Mesodermal cell (in vitro differentiated cells): ENCODE measurements around the gene OR1E2. TPM values are rescaled to one million over a fixed set of nuclear protein-coding genes. Genes with fewer than 3 reads are reported as not detected.
"Not testable (repeated sequence)": the region's sequence is repeated elsewhere in the genome, so short reads cannot be mapped to it uniquely, and the experiment has no call there.

Source experiments
- H3K27ac ChIP-seq: 2 replicates; pipeline ENCODE4 v1.7.0; 2013; ENCODE audit warnings: mild to moderate bottlenecking, low read depth, low read length, moderate library complexity; ENCODE audit not compliant: severe bottlenecking
- H3K36me3 ChIP-seq: 2 replicates; pipeline ENCODE4 v1.7.1; 2013; ENCODE audit warnings: mild to moderate bottlenecking, low read length, moderate library complexity; ENCODE audit not compliant: control insufficient read depth, insufficient read depth
- H3K4me1 ChIP-seq: one replicate; pipeline ENCODE4 v1.7.1; 2013; ENCODE audit warnings: mild to moderate bottlenecking, low read length; ENCODE audit not compliant: insufficient read depth, control insufficient read depth, poor library complexity, severe bottlenecking
- H3K4me3 ChIP-seq: 2 replicates; pipeline ENCODE4 v1.7.0; 2013; ENCODE audit warnings: low read length, control low read depth, mild to moderate bottlenecking; ENCODE audit not compliant: insufficient read depth, poor library complexity, severe bottlenecking; ENCODE audit errors: extremely low read depth
- H3K9me3 ChIP-seq: 2 replicates; pipeline ENCODE4 v1.7.1; 2013; ENCODE audit warnings: mild to moderate bottlenecking, low read length, moderate library complexity; ENCODE audit not compliant: control insufficient read depth
- WGBS, 2 experiments: methylation state at CpG; one replicate each; pipeline ENCODE4 v1.1.5; 2013; ENCODE audit warnings: missing lambda C conversion rate in 2 of 2; ENCODE audit not compliant: insufficient coverage in 2 of 2; 5-methylcytosine and 5-hydroxymethylcytosine counted together
- polyA plus RNA-seq, 2 experiments: library from polyadenylated mRNA; stranded (reverse); fragments of 50-300 nt; gene quantifications; one replicate each; pipeline ENCODE4 v1.2.3, GENCODE V29; 2013

OR1E2 gene, protein sequence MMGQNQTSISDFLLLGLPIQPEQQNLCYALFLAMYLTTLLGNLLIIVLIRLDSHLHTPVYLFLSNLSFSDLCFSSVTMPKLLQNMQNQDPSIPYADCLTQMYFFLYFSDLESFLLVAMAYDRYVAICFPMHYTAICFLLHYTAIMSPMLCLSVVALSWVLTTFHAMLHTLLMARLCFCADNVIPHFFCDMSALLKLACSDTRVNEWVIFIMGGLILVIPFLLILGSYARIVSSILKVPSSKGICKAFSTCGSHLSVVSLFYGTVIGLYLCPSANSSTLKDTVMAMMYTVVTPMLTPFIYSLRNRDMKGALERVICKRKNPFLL
- polyA plus RNA-seq (2013, experiment 1 of 2): not detected
- not detected for polyA plus RNA-seq (2013, experiment 2 of 2)

DNA sequence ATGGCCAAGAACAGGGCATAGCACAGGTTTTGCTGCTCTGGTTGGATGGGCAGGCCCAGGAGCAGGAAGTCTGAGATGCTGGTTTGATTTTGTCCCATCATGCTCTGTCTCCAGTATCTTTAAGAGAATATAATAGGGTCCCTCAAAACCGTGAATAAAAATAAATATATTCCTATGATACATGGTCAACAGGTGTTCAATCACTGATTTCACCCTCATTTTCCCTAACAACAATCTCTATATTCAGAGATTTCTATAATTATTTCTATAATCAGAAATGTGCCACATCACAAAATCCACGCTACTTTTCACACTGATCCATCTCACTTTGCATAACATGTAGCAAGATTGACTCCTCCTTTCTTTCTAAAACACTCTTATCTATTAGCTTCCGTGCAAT is at the start of gene OR1E2:
Gene OR1E2 (minus strand): TSS at position 101 of the 400 bp plus-strand sequence. CDS start 0 bp downstream, at position 101.
- WGBS, 2 experiments: 77 to 94% methylated on average over 2 of the region's 3 CpGs

DNA sequence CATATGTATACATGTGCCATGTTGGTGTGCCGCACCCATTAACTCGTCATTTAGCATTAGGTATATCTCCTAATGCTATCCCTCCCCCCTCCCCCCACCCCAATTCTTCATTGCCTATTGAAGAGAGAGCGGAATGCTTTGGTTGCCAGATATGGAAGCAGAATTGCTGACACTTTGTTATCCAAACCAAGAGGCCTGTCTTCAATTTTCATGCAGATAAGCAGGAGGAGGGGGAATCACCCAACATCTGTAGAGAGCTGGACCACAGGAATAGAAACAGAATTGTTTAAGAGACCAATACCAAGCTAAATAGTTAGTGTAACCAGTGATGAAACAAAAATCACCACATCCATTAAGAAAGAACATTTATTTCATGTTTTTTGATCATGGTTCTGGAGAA is 49.2 kb upstream of the OR1E2 start:
- Histone ChIP-seq H3K36me3 (no peaks in the 10 kb centered on the region), H3K4me1 (no peaks in the 10 kb centered on the region), H3K9me3 (no peaks in the 10 kb centered on the region), H3K27ac (no peak overlapping the region), H3K4me3 (no peak overlapping the region)
- WGBS, 2 experiments: no CpG with 5 or more reads among the region's 3 CpGs

More for the DNA sequence above, at the start of gene OR1E2:
- H3K36me3 ChIP-seq: no peaks in the 10 kb centered on the region
- peaks cover 4% of the 10 kb centered on the region for H3K9me3 ChIP-seq
- H3K27ac ChIP-seq: no peak within 1 kb of the TSS
- no peaks in the 10 kb centered on the region for H3K4me1 ChIP-seq
- H3K4me3 ChIP-seq: no peak within 1 kb of the TSS

DNA sequence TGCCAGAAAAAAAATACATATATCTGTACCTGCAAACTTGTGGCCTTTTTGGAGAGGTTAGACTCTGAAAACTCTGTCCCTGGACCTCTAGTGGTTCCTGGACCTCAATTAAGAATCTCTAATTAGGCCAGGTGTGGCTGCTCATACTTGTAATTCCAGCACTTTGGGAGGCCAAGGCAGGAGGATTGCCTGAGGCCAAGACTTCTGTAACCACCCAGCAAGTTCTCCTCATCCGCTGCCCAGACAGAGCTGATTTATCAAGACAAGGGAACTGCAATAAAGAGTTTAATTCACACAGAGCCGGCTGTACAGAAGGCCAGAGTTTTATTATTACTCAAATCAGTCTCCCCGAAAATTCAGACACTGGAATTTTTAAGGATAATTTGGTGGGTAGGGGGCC is 46.3 kb upstream of the OR1E2 start:
- Histone ChIP-seq H3K4me3 (no peak overlapping the region), H3K27ac (no peak overlapping the region), H3K4me1 (no peaks in the 10 kb centered on the region), H3K9me3 (no peaks in the 10 kb centered on the region), H3K36me3 (no peaks in the 10 kb centered on the region)
- WGBS, 2 experiments: 100% methylated on average over 1 of the region's 3 CpGs; no CpG with 5 or more reads in 1 of the 2 experiments

DNA sequence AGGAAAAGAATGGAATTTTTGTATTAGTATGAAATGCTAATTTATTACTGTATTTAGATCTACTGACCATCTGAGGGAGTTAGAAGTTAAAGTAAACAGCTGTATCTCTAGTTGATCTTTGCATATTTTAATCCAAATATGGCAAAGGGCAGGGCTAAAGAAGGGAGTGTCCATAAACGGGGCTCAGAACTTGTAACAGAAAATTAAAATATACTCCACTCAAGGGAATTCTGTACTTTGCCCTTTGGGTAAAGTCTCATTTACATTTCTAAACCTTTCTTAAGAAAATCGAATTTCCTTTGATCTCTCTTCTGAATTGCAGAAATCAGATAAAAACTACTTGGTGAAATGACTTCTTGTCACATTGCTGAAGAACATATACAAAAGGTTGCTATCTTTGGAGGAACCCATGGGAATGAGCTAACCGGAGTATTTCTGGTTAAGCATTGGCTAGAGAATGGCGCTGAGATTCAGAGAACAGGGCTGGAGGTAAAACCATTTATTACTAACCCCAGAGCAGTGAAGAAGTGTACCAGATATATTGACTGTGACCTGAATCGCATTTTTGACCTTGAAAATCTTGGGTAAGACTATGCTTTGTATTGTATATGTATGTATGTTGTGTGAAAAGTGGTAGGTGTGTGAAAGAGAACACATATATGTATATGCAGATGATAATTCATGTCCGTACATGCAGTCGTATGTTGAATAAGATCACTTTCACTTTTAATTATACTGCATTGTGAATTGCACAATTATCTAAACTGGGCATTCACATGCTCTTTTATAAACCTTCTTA is 42.4 kb upstream of the OR1E2 start, which contains the start of gene ASPA:
Gene ASPA (plus strand): TSS at position 186 of the 799 bp plus-strand sequence. CDS start 163 bp downstream, at position 349.
- Histone ChIP-seq H3K4me3 (no peak within 1 kb of the TSS), H3K27ac (no peak within 1 kb of the TSS), H3K9me3 (no peaks in the 10 kb centered on the region), H3K36me3 (no peaks in the 10 kb centered on the region), H3K4me1 (no peaks in the 10 kb centered on the region)
- 79 to 89% methylated on average over 4 of the region's 7 CpGs for WGBS, 2 experiments

DNA sequence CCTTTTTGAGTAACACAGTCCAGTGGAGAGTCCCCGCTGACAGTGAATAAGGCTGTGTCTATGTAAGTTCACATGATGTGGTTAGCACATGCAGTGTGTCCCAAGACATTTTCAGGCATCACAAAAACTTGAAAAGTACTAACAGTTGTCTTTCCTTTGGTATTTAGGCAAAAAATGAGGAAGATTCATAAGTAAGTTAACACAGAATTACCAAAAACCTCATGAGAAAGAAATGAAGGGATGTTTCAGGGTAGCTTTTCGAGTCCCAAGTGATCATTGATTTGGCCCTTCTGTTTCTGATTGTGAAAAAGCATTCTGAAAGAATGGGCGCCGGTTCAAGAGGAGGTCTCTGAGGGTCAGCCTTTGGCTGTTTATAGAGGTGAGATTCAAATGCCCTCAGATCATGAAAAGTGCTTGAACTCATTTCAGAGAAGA is 41.6 kb upstream of the OR1E2 start:
- Histone ChIP-seq H3K4me1 (no peaks in the 10 kb centered on the region), H3K36me3 (no peaks in the 10 kb centered on the region), H3K9me3 (no peaks in the 10 kb centered on the region), H3K4me3 (no peak overlapping the region), H3K27ac (no peak overlapping the region)
- 75 to 89% methylated on average over 3 to 4 of the region's 4 CpGs for WGBS, 2 experiments

DNA sequence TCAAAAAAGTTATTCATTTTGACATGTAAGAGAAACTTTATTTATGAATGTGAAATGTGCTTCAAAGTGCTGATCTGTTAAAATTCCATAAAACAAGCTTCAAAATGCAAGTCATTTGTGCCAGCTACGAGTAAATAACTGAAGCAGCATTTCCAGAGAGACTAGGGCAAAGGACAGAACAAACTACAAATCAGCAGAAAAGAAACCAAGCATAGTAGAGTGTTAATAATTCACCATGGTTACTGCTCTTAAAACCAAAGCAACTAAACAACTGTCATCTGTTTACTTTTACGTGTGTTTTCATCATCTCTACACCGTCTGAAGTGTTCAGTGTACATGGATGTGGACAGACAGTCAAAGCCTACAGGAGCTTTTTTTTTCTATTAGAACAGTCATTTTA is 40.6 kb upstream of the OR1E2 start:
- no peak overlapping the region for H3K27ac ChIP-seq
- no peaks in the 10 kb centered on the region for H3K9me3 ChIP-seq
- no peaks in the 10 kb centered on the region for H3K36me3 ChIP-seq
- no peak overlapping the region for H3K4me3 ChIP-seq
- H3K4me1 ChIP-seq: no peaks in the 10 kb centered on the region
- no CpG with 5 or more reads among the region's 3 CpGs for WGBS, 2 experiments

DNA sequence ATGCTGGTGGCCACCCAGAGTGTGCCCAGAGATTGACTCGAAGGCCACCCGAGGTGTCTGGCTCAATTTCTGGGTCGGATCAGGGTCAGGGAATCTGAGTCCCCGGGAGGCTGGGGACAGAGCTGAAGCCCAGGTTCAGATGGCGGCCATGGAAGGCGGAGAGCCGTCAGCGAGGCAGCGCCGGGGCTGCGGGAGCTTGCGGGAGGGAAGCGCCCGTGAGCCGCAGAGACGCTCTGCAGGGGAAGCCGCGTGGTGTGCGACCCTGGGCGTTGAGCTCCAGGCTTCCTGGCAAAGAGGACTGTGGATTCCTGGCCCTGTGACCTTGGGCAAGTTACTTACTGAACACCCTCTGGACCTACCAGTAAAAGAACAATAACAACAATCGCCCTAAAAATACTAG is 38.5 kb upstream of the OR1E2 start:
- H3K4me3 ChIP-seq: no peak overlapping the region
- no peak overlapping the region for H3K27ac ChIP-seq
- no peaks in the 10 kb centered on the region for H3K9me3 ChIP-seq
- no peaks in the 10 kb centered on the region for H3K36me3 ChIP-seq
- WGBS, 2 experiments: 95% methylated on average over 20 to 21 of the region's 21 CpGs
- H3K4me1 ChIP-seq: no peaks in the 10 kb centered on the region

DNA sequence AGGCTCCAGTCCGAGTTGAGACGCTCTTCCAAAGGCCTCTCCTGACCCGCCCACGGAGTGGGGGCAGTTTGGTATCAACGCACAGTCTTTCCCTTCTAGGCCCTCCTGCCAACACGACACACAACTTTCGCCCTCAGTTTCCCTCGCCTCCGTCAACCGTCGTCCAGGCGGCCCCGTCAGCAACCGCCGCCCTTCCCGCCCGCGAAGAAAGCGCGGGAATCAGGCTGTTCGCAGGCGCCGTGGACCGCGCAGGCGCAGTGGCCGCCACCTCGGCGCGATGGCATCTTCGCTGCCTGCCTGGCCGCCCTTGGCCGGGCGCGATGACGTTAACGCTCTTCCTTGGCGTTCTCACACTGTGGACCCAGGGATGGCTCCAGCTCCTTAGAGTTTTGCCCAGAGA is 38.0 kb upstream of the OR1E2 start, which contains the start of gene SPATA22:
Gene SPATA22 (minus strand): TSS at position 221 of the 400 bp plus-strand sequence. CDS start 2,494 bp downstream, outside the sequence.
- 95 to 96% methylated on average over 32 to 37 of the region's 38 CpGs for WGBS, 2 experiments
- no peaks in the 10 kb centered on the region for H3K4me1 ChIP-seq
- H3K27ac ChIP-seq: no peak within 1 kb of the TSS
- no peaks in the 10 kb centered on the region for H3K9me3 ChIP-seq
- H3K36me3 ChIP-seq: no peaks in the 10 kb centered on the region
- no peak within 1 kb of the TSS for H3K4me3 ChIP-seq

DNA sequence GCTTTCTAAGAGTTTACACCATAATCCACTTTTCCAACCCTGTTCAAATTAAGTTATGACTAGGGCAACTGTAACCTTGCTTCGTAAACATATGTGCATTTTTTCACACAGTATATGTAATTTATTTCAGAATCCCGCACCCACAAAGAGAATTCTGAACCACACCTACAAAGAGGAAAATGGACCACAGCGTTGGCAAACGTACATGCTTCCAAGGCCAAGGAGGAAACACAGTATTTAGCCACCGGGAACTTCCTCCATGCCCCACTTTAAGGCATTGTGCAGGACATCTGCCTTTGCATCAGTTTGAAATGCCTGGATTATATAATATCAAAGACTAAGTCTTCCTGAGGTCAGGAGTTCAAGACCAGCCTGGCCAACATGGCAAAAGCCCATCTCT is 35.9 kb upstream of the OR1E2 start:
- Histone ChIP-seq H3K9me3 (no peaks in the 10 kb centered on the region), H3K27ac (no peak overlapping the region), H3K4me3 (no peak overlapping the region), H3K4me1 (no peaks in the 10 kb centered on the region), H3K36me3 (no peaks in the 10 kb centered on the region)
- 60% methylated on average over 3 of the region's 5 CpGs; no CpG with 5 or more reads in 1 of the 2 experiments for WGBS, 2 experiments

DNA sequence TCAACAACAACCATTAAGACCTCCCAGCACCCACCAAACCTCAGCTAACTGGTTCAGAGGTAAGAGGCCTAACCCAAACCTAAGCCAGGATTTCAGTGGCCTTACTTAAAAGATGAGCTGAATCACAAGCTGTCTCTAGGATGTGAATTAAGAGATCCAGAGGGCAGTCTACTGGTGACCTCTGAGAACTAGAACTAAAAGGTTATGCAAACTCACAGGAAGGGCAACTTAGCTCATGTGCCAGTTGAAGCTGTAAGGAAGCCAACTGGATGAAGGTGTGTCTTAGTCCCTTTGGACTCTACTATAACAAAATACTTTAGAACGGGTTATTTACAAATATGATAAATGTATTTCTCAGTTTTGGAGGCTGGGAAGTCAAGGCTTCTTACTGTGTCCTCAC is 32.7 kb upstream of the OR1E2 start:
- H3K9me3 ChIP-seq, H3K36me3 ChIP-seq, H3K27ac ChIP-seq, H3K4me3 ChIP-seq, H3K4me1 ChIP-seq: not testable (repeated sequence)
- WGBS, 2 experiments: no CpG with 5 or more reads among the region's 1 CpG
